ENCODE data around the gene OR6J1. TPM values are rescaled to one million over a fixed set of nuclear protein-coding genes. Genes with fewer than 3 reads are reported as not detected.

OR6J1 gene
- polyA plus RNA-seq, 1 of the 3 experiments (the other 2 are of a cell fraction), result not detected

DNA sequence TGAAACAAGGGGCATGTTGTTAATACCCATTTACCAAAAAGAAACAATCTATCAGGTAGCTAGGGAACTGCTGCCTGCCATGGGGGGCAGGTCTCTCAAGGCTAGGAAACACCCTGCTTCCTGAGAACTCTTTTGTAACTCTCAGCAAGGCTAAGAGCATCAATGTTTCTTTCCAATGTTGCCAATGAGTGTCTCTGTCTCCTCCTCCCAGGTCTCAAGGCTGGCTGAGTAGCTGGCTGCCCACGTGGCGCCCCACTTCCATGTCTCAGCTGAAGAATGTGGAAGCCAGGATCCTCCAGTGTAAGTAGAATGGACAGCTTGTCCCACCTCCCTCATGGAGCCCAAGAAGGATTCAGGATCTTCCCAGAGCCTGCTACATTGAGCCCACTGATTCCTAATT is 42.7 kb downstream of the OR6J1 start:
- Histone ChIP-seq H3K4me2 (no peak overlapping the region), H3K4me1 (ENCODE audit: control insufficient read depth in 1 of 2, insufficient read depth in 2 of 2, low read depth in 1 of 2, low read length in 1 of 2) (peaks cover 6 to 8% of the 10 kb centered on the region in 2 experiments; a peak in 3 of 4 replicates), H3K36me3 (replicated peaks in 1 of 2; ENCODE audit: control insufficient read depth in 1 of 2, insufficient read depth in 2 of 2, low read length in 1 of 2) (peaks cover 9 to 14% of the 10 kb centered on the region in 2 experiments), H3K9me2 (no peaks in the 10 kb centered on the region), H2AFZ (ENCODE audit: low read depth) (no peak overlapping the region), H3K27ac (ENCODE audit: low read depth in 2 of 2, low read length in 1 of 2) (no peak overlapping the region), H3K9me3 (no peaks in the 10 kb centered on the region), H3K27me3 (ENCODE audit: insufficient read depth) (no peaks in the 10 kb centered on the region), H4K20me1 (ENCODE audit: insufficient read depth) (no peaks in the 10 kb centered on the region), H3K4me3 (ENCODE audit: low read depth in 2 of 2, low read length in 1 of 2) (no peak overlapping the region), H3K9ac (no peak overlapping the region), H3F3A (replicated peaks; ENCODE audit: insufficient read depth) (no peaks in the 10 kb centered on the region), H3K79me2 (ENCODE audit: insufficient read depth) (no peaks in the 10 kb centered on the region; the same call in 1 of the 2 replicates)
- no peak for TF ChIP-seq ELF1 (IDR thresholded peaks at IDR 0.05)
- no peak for TF ChIP-seq RFX5 (IDR thresholded peaks at IDR 0.05; ENCODE audit: low read length)
- TF ChIP-seq YY1 (IDR thresholded peaks at IDR 0.05; ENCODE audit: low read depth), result no peak
- TF ChIP-seq EP300 (IDR thresholded peaks at IDR 0.05; ENCODE audit: borderline replicate concordance in 1 of 2, low read depth in 1 of 2, low read length in 1 of 2), result no peak
- no peak for TF ChIP-seq TCF12 (IDR thresholded peaks at IDR 0.05)
- ChIA-PET CTCF (interaction anchor here (0.8 to 4.0 kb wide), 3 partner anchors 12 to 52 kb away, joined by 3 to 24 read pairs (median 3); partner anchors contain the start of gene DAD1), POLR2A (no interaction called here)
- DNase-seq, result no peak
- WGBS (ENCODE audit: low lambda C conversion rate), result 100% methylated on average over 2 of the region's 2 CpGs

DNA sequence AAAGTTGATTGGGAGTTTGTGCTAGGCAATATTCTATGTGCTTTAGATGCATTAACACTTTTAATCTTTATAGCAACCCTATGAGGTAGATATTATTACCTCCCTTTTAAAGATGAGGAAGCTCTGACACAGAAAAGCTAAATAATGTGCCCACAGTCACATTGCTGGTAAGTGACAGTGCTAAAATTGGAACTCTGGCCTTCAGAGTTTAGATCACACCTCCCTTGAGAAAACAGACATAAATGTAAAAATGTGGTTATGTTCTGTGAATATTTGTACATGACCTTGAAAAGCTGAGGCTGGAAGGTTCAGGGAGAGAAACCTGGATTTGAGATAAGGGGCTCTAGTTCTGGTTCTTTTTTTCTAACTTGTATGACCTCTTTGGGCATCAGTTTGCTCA is 44.1 kb downstream of the OR6J1 start:
- POLR2A ChIA-PET, result no interaction called here
- H3K4me2 ChIP-seq, result no peak overlapping the region
- H3K4me1 ChIP-seq (ENCODE audit: control insufficient read depth in 1 of 2, insufficient read depth in 2 of 2, low read depth in 1 of 2, low read length in 1 of 2), result peaks cover 6 to 8% of the 10 kb centered on the region in 2 experiments; a peak in 3 of 4 replicates
- no peak overlapping the region for H2AFZ ChIP-seq (ENCODE audit: low read depth)
- peaks cover 8 to 9% of the 10 kb centered on the region in 2 experiments for H3K36me3 ChIP-seq (replicated peaks in 1 of 2; ENCODE audit: control insufficient read depth in 1 of 2, insufficient read depth in 2 of 2, low read length in 1 of 2)
- no peaks in the 10 kb centered on the region for H4K20me1 ChIP-seq (ENCODE audit: insufficient read depth)
- no peaks in the 10 kb centered on the region for H3F3A ChIP-seq (replicated peaks; ENCODE audit: insufficient read depth)
- H3K79me2 ChIP-seq (ENCODE audit: insufficient read depth), result no peaks in the 10 kb centered on the region; the same call in 1 of the 2 replicates
- no peaks in the 10 kb centered on the region for H3K9me2 ChIP-seq
- DNase-seq, result no peak
- H3K27ac ChIP-seq (ENCODE audit: low read depth in 2 of 2, low read length in 1 of 2), result no peak overlapping the region
- H3K4me3 ChIP-seq (ENCODE audit: low read depth in 2 of 2, low read length in 1 of 2), result no peak overlapping the region
- TF ChIP-seq TCF12 (IDR thresholded peaks at IDR 0.05), result no peak
- TF ChIP-seq JUND (IDR thresholded peaks at IDR 0.05), result no peak
- no peak for TF ChIP-seq NRF1 (IDR thresholded peaks at IDR 0.05; ENCODE audit: low read depth, low read length)
- no peak for TF ChIP-seq GABPA (IDR thresholded peaks at IDR 0.05; ENCODE audit: low read depth)
- TF ChIP-seq GATA2 (CRISPR knock-in tag; IDR thresholded peaks at IDR 0.05), result no peak
- TF ChIP-seq, protein P1, sequence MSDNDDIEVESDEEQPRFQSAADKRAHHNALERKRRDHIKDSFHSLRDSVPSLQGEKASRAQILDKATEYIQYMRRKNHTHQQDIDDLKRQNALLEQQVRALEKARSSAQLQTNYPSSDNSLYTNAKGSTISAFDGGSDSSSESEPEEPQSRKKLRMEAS (IDR thresholded peaks at IDR 0.05; ENCODE audit: low read depth), result no peak
- no peak for TF ChIP-seq ELF1 (IDR thresholded peaks at IDR 0.05)
- no peak for TF ChIP-seq CHD2 (IDR thresholded peaks at IDR 0.05; ENCODE audit: low read length, partially characterized antibody)
- TF ChIP-seq, protein P2, sequence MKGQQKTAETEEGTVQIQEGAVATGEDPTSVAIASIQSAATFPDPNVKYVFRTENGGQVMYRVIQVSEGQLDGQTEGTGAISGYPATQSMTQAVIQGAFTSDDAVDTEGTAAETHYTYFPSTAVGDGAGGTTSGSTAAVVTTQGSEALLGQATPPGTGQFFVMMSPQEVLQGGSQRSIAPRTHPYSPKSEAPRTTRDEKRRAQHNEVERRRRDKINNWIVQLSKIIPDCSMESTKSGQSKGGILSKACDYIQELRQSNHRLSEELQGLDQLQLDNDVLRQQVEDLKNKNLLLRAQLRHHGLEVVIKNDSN (IDR thresholded peaks at IDR 0.05; ENCODE audit: borderline replicate concordance, low read depth), result no peak
- TF ChIP-seq, protein P3, sequence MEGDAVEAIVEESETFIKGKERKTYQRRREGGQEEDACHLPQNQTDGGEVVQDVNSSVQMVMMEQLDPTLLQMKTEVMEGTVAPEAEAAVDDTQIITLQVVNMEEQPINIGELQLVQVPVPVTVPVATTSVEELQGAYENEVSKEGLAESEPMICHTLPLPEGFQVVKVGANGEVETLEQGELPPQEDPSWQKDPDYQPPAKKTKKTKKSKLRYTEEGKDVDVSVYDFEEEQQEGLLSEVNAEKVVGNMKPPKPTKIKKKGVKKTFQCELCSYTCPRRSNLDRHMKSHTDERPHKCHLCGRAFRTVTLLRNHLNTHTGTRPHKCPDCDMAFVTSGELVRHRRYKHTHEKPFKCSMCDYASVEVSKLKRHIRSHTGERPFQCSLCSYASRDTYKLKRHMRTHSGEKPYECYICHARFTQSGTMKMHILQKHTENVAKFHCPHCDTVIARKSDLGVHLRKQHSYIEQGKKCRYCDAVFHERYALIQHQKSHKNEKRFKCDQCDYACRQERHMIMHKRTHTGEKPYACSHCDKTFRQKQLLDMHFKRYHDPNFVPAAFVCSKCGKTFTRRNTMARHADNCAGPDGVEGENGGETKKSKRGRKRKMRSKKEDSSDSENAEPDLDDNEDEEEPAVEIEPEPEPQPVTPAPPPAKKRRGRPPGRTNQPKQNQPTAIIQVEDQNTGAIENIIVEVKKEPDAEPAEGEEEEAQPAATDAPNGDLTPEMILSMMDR (IDR thresholded peaks at IDR 0.05), result no peak
- TF ChIP-seq, protein P4, sequence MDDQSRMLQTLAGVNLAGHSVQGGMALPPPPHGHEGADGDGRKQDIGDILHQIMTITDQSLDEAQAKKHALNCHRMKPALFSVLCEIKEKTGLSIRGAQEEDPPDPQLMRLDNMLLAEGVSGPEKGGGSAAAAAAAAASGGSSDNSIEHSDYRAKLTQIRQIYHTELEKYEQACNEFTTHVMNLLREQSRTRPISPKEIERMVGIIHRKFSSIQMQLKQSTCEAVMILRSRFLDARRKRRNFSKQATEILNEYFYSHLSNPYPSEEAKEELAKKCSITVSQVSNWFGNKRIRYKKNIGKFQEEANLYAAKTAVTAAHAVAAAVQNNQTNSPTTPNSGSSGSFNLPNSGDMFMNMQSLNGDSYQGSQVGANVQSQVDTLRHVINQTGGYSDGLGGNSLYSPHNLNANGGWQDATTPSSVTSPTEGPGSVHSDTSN (IDR thresholded peaks at IDR 0.05), result no peak
- no peaks in the 10 kb centered on the region; the same call in 1 of the 2 replicates for H3K27me3 ChIP-seq (ENCODE audit: insufficient read depth)
- CTCF ChIA-PET, result interaction anchor here (1.0 to 4.0 kb wide), 6 partner anchors 10 to 212 kb away, joined by 3 to 24 read pairs (median 10); partner anchors contain the start of gene DAD1
- no peak overlapping the region for H3K9ac ChIP-seq
- no peaks in the 10 kb centered on the region for H3K9me3 ChIP-seq

All from SK-N-SH (cell line).